UCSD-AML1 (cell line): ENCODE results near the gene CCNF.

ENCODE experiments used
- DNase-seq: peaks from one replicate; lab custom pipeline; 2025; ENCODE audit not compliant: unreplicated experiment; lab: John Stamatoyannopoulos, UW

CCNF gene

GRCh38 chr16:2456551-2457153 lies 27.4 kb downstream of the CCNF start:
- no peak for DNase-seq

- DNase-seq = no peak
Observed at GRCh38 chr16:2457267-2457666, 28.0 kb downstream of the CCNF start.

GRCh38 chr16:2457946-2458345 lies 28.7 kb downstream of the CCNF start:
- DNase-seq = no peak

GRCh38 chr16:2458887-2459646 lies 29.8 kb downstream of the CCNF start:
- DNase-seq = no peak

GRCh38 chr16:2459647-2460390 lies 30.6 kb downstream of the CCNF start, which contains the start of gene TEDC2:
Gene TEDC2 (plus strand): TSS chr16:2460109. CDS start chr16:2460145, 36 bp downstream.
- DNase-seq = peak; percentile 95

- no peak for DNase-seq
Observed at GRCh38 chr16:2460391-2460713, 31.1 kb downstream of the CCNF start.

GRCh38 chr16:2460916-2461315 lies 31.7 kb downstream of the CCNF start:
- DNase-seq = no peak

- no peak for DNase-seq
Observed at GRCh38 chr16:2462031-2462866, 33.0 kb downstream of the CCNF start.

- DNase-seq = no peak
Observed at GRCh38 chr16:2464333-2464732, 35.1 kb downstream of the CCNF start.

- DNase-seq = peak; percentile 25
Observed at GRCh38 chr16:2465653-2466415, 36.6 kb downstream of the CCNF start.

- no peak for DNase-seq
Observed at GRCh38 chr16:2466667-2467527, 37.6 kb downstream of the CCNF start.

- no peak for DNase-seq
Observed at GRCh38 chr16:2467528-2468232, 38.4 kb downstream of the CCNF start.

GRCh38 chr16:2468233-2468724 lies 39.0 kb downstream of the CCNF start:
- DNase-seq = no peak

- DNase-seq = no peak
Observed at GRCh38 chr16:2468725-2469398, 39.6 kb downstream of the CCNF start.

- no peak for DNase-seq
Observed at GRCh38 chr16:2469399-2470233, 40.4 kb downstream of the CCNF start.

- DNase-seq = no peak
Observed at GRCh38 chr16:2470234-2470601, 41.0 kb downstream of the CCNF start.

- no peak for DNase-seq
Observed at GRCh38 chr16:2470603-2471015, 41.4 kb downstream of the CCNF start.
